ENCODE results near the gene PAK6.

PAK6 gene

DNA sequence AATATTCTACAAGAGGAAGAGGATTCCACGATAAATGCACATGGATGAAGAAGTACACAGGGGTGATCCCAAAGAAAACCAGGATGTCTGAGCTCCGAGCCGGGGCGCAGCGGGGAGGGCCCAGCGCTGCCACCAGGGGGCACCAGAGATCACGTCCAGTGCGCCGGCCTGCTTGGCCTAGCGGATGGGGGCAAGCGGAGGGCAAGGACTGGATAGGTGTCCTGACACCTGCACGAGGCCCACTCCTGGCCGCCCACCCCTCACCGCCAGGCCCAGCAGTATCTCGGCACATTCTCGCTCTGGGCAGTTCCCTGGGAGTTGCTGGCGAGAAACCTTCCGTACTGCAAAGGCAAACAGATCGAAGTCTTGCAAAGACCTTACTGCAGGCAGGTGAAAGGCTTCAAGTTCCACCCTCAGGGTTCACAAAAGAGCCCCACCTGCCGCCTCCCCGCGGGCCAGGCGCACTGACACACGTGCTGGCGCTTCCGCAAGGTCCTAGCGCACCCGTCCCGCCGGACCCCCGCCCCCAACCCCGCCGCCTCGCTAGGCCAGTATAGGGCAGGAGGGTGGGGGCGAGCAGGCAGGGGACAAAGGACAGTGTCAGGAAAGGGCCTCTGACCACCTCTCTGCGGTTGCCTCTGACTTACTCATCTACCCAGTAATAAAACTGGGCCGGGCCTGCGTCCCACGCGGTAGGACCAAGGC is 40.7 kb downstream of the PAK6 start:
- peak; percentile 52 for DNase-seq

DNA sequence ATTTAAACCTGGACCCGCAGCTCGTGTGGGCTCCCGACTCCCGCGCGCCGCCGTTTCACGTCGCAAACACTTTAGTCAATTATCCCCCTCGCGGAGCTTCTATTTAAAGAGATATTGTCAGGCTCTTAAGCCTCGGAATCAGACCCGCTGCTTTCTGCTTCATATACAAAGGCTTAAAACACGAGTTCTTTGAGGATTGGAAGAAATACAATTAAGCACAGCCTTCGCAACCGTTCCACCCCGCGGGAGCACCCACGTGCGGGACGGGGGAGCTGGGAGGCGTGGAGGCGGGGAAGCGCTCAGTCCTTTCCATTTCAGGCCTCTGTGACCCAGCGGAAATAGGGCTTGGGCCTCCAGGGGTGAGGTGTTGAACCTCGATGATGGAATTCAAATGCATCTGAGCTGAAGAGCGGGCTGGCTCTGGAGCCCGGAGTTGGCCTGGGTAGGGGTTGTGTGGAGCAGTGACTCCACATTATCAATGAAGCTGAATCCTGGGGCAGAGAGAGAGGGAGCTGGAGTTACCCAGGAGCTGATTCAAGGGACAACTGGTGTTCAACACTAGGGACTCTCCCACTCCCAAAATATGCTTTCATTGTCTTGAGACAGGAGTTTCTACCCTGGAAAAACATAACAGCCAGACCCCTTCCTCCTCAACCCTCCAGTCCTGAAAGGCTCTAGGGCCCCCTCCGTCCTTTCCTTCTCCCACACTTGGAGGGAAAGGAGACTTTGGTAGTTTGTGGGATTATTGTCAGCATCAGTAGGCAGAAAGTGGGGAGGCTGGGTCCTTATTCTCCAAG is 41.6 kb downstream of the PAK6 start:
- no peak for DNase-seq

DNA sequence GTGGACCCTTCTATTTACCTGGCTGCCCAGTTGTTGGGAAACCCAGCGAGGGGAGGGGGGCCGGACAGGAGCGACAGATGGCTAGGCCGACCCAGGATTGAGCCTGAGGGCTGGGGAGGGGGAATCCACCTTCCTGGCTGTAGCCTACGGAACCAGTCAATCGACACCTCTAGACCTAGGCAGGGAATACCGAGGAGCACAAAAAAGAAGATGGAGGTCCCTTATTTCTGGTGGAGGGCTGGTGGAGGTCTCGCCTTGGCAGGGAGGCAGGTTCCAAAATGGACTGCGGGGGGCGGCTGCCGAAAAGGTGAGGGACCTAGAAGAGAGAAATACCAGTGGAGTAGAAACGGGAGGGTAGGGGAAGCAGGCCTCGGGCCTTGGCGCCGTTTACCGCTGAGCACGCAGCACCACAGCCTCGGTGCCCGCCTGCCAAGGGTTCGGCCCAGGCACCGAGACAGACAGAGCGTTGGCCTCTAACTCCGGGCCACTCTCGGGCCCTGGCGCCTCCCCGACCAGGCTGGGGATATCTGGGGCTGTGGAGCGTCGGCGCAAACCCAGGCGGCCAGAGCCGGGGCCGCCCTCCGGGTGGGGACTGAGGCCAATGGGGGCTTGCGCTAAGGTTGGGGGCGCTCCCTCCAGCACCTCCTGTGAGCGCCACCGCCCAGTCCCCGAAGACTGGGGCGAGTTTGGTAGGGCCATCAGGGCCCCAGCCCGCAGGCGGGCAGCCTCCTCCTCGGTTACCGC is 42.4 kb downstream of the PAK6 start:
- DNase-seq, result no peak

DNA sequence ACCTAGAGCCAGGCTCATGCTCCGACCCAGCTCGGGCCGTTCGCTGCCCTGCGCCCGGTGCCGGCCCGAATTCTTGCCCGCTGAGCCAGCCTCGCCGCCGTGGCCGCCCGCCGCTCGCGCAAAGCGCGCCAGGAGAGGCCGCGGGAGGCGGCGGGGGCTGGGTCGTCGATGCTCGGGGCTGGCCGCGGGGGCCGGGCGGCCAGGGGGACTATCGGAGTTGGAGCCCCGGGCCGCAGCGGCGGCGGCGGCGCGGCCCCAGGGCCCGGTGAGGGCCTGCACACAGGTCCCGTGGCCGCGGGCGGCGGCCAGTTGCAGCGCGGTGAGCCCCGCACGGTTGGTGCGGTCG is 42.9 kb downstream of the PAK6 start:
- no peak for DNase-seq

DNA sequence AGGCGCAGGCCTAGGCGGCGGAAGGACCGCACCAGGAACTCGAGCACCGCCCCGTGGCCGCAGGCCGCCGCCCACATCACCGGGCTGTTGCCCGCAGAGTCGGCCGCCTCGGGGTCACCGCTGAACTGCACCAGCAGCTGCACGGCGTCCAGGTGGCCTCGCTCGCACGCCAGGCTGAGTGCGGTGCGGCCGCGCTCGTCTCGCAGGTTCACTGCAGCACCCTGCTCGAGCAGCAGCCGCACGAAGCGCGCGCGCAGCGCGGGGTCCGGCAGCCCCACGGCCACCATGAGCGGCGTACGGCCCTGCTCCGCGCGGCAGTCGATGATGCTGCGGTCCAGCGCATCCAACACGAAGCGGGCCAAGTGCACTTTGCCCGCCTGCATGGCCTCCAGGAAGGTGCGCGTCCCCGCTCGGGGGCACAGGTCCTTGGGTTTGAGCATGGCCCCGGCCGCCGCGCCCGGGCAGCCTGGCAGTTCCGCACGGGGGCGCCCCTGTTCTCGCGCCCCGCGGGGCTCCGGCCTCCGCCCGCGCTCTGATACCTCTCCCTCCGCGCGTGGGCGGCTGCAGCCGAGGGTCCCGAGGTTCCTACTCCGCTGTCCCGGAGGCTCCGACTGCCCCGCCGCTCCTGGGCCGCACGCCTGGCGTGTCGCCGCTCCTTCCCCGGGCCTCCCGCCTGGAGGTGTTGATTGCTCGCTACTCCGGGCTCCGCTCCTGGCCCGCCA is 43.4 kb downstream of the PAK6 start:
- peak; percentile 41 for DNase-seq

DNA sequence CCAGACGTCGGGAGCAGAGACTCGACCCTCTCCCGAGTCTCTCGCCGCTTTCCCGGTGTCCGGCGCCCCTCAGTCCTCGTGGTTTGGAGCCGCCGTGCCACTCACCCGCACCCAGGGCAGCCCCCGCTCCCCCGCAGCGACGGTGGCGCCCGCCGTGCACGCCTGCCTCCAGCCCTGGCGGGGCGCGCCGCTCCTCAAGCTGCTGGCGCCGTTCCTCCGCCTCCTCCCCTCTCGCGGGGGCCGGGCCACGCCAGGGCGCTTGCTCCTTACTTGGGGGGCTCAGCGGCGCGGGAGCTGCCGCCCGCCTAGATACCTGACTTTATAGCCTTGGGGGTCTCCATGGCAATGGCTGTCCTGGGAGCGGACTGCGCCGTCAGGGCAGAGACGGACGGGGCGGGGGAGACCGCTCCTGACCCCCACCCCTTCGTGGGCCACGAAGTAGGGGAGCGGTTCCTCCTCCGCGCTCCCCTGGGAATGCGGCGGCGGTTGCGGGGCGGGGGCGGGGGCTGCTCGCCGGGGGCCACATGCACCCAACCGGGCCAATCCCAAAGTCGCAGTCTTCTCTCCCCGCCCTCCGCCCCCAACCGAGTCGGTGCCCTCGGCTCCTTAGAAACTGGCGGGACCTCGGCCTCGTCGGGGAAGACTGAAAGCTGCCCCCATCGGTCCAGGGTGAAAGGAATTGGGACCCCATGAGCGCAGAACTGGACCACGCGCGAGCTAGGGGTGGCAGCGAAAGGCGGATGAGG is 44.2 kb downstream of the PAK6 start, which contains the start of gene ANKRD63:
Gene ANKRD63, minus strand, starts transcription at position 196 of the 746 bp plus-strand sequence. CDS start 478 bp downstream, outside the sequence.
- DNase-seq, result no peak

DNA sequence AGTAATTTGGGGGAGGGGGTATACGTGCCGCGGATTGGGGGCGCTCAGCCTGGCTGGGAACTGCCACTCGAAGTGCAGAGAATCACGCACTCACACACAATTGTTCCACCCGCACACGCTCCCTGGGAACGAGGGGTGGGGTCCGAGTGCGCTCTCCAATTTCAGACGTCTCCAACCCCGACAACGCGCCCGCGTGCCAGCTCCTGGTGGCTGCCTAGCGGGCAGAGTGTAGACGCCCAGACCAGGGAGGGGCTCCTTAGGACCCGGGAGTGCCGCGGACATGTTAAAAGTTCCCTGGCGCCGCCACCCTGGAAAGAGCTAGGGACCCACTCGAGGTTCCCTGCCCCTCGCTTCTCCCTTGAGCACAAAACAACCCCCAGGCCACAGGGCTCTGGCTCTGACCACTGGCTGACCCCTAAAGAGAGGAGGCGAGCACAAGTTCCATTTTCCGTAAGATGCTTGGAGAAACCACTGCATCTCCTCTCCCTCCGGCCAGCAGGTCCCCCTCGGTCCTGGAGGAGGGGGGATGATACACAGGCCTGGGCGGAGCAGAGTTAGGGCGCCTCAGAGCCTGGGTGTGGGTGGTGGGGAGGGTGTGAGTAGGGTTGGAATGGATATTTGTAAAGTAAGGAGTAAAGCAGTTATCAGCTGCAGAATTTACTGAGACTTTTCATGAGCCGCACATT is 44.9 kb downstream of the PAK6 start:
- DNase-seq, result no peak

DNA sequence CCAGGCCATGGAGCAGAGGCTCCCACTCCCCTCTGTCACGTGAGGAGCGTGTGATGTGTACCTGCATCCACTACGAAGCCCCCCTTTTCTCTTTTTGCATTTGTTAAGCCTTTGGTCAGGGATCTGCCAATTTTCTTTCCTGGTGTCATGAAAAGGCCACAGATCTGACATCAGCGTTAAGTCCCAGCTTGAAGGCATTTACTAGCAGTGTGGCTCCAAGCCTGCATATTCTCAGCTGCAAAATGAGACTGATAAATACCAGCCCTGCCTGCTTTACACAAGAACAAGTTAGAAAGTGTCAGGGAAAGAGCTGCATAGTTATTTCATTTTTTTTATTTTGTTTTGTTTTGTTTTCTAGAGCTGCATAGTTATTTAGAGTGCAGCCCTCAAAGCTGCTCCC is 46.3 kb downstream of the PAK6 start:
- no peak for DNase-seq

DNA sequence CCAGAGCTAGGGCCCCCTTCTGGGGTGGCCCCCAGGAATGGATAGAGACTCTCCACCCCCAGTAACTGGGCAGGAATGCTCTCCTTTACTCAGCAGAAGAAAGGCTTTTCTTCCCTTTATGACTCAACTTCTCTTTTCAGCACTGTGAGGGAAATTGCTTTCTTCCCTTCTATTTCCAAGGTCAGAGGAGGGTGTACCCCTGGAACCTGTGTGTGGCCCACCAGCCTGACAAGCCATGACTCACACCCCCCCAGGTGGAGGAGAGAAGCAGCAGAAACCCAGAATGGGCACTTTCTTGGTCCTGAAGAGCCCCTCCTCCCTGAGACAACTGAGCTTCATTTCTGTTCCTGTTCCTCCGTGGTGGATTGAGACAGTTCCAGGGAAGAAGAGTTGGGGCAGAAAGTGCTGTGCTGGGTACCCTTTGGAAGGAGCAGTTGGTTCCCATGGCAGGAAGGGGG is 46.7 kb downstream of the PAK6 start:
- no peak for DNase-seq

DNA sequence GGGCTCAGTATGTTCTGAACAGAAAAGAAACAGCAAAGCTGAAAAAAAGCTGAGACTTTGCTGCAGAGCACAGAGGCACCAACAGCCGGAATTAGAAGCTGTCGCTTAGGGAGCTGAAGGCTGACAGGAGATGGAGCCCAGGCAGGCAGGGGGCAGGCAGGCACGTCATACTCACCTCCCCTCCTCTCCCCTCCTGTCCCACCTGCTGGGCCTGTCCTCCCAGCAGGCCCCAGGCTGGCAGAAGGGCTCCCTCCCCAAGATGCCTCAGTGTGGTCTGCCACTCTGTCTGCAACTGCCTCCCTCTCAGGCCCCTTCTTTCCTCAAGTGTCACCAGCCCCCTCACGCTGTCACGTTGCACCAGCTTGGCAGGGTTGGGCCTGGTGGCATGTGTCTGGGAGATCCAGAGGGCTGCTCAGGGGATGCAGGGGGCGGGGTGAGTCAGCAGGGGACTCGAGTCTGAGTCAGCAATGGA is 47.2 kb downstream of the PAK6 start:
- no peak for DNase-seq

DNA sequence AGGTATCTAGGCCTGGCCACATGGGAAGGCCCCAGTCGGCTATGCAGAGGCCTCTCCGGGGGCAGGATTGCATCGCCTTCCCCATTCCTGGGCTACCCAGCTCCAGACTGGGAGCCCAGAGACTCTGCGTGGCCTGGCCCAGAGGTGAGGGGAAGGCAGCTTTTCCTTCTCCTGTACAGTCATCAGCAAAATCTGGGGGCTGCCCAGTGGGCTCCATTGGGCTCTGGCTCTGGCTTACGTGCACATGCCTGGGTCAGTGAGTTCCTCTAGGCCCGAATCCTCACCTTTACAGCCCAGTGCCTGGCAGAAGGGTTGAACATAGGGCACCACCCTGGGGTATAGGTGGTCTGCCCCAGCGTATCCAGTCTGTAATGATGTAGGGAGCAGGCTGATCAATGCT is 47.9 kb downstream of the PAK6 start:
- no peak for DNase-seq

DNA sequence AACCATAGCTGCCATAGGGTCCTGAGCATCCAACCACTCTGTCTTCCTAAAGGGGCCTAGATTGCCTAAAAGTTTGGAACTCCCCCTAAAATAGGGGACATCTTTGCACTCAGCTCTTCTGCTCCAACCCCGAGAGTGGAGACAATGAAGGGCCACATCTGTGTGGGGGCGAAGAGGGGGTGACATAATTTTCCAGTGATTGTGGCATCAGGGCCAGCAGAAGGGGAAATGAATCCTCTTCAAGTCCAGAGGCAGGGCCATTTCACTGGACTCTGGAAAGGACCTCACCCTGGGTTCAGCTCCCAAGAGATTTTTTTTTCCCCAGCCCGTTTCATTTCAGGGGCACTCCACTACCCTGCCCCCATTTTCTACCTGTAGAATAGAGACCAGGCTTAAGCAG is 48.6 kb downstream of the PAK6 start:
- DNase-seq, result no peak

DNA sequence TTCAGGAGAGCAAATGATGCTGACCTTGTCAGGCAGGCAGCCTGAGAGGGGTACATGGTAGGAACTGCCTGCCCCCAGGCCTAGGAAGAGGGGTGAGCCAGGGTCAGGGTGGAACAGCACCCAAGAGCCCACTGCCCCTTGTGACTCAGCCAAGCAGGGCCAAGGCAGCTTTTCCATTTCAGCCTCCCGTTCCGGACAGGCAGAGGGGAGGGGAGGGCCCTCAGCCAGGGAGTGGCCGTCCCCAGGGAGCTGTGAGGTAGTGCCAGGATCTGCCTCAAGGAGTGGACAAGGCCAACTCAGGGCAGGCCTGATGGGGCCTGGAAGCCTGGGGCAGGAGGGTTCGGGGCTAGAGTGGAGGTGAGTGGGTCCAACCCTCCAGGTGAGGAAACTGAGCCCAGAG is 49.1 kb downstream of the PAK6 start:
- DNase-seq, result no peak

DNA sequence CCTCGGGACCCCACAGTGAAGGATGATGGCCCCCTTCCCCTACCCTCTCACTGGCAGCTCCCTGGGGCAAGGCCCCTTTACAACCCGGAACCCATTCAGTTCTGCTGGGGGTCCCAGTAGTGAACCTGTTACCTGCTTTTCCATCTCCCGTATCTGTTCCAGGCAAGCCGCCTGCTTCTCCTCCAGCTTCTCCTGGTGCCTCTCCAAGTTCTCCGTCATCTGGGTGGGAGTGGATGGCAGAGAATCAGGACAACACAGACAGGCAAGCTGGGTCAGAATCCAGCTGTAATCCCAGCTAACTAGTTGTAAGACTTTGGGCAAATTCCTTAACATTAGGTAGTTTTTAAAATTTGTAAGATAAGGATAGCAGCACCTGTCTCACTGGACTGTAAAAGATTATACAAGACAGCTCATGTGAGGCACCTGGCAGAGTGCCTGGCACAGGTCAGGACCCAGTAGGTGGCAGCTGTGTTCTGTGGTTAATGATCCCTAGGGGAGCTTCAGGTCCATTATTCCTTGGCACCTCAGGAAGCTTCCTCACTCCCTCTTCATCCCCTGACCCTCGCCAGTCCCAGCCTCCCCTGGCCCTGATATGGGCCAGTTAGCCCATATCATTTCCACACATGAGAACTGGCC is 50.4 kb downstream of the PAK6 start:
- no peak for DNase-seq

DNA sequence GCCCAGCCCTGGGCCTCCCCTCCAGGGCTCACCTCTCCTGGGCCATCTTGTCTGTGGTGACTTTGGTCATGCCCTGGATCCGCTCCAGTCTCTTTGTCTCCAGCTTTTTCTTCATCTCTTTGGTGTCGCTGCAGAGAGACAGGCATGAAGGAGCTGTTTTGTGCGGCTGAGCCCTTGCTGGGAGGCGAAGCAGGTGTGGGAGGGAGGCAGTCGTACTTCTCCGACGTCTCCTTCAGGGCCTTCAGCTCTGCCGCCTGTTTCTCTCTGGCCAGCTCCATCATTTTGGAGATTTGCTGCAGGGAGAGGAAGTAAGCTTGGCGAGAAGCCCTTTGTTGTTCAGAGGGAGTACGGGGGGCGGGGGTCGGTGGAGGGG is 51.7 kb downstream of the PAK6 start:
- no peak for DNase-seq

DNA sequence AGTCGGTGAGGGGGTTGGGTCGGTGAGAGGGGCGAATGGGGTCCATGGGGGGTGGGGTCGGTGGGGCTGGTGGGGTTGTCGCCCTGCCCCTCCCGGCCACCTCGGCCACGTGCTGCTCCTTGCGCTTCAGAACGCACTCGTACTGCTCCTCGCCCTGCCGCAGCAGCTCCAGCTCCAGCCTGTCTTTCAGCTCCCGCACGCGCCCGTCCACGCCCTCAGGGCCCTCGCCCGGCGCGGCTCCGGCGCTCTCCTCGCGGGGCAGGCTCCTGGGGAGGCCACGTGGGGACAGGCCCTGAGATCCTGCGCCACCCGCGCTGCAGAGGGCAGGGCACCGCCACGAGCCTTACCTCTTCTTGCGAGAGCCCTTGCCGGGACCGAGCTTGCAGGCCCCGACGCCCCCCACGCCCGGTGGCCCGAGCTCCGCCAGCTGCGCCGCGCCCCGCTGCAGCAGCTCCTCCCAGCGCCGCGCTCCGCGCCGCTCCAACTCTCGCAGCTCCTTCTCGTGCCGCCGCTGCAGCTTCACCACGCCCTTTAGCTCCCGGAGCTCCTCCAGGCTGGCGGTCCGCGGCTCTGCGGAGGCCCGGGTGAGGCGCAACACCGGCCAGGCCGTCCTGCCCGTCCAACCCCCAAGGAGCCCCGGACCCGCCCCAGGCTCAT is 52.2 kb downstream of the PAK6 start:
- DNase-seq, result no peak

DNA sequence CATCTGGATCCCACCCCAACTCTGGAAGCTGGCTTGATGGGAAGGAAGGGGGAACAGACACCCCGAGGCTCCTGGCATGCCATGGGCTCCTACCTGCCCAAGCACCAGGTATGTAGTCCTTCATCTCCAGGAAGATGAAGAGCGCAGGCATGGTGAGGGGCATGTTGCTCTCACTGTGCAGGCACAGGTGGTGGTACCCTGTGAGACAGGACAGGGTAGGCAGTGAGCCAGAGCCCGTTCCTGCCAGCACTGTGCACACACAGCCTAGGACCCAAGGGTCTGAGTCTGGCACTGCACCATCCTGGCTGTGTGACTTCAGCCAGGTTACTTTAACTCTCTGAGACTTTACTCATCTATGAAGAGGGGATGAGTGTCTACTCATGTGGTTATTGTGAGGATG is 53.4 kb downstream of the PAK6 start:
- no peak for DNase-seq

DNA sequence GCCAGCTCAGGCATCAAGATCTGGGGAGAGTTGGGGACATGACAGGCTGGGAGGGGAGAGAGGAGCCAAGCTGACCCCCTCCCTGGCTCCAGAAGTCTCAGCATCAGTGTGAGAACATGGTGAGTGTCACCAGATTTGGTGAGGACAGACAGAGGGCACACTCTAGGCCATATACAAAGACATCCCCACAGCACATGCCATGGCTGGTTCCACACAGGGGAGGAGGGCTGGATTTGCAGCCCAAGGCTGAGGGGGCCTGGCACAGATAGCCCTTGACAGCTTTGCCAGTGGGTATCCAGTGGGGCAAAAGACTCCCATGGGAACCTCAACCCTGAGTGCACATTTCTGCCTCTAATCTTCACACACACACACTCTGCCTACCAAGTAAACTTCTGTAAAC is 54.1 kb downstream of the PAK6 start:
- no peak for DNase-seq

DNA sequence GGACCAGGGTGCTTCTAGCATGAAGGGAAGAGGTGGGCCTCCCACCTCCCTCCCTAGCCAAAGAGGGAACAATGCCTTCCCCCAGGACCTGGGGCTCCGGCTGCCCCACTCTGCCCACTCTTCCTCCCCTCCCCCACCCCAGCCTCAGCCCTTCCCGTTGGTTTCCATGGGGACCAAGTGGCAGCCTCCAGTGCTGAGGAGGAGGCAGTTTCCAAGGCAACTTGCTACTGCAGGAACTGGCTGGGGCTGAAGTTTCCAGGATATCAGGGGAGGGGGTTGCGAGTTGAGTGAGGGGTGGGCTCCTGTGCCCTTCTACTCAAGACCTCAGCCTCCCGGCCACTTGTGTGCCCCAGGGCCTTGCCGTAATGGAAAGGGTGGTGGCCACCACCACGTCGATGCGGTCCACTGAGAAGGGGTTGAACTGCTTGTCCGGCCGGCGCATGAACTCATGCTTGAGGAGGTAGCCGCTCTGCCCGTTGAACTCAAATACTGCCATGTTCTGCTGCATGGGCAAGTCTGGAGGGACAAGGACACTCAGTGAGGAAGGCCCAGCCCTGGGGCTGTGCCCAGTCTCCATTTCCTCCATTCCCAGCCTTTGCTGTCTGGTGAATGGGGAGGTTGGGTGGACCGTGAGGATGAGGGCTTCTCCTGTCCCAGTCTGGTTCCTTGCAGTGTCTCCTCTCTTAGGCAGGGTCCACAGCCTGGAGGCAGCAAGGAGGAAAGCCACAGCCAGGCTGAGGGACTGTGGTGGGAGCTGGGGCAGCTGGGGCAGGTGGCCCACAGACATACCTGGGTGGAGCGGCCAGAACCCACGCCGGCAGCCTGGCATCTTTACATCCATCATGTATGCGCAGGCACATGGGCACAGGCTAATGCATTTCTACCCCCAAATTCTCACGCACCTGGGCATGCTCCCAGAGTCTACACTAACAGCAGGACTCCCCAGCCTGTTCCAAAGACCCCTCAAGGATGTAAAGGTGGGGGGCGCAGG is 55.3 kb downstream of the PAK6 start:
- DNase-seq, result no peak
